Stimulated activated CD4-positive, alpha-beta T cell treated with anti-CD3 and anti-CD28 coated beads, Interleukin-4, amount 100 ng/mL, for 1 hour (primary cell): Measurements from ENCODE around the gene OLFML2B.

ENCODE experiments used
- DNase-seq: peaks from one replicate; pipeline ENCODE4 v3.0.0-alpha.2; 2020

OLFML2B gene

GRCh38 chr1:161973924-161974845 is 49.5 kb downstream of the OLFML2B start:
- no peak for DNase-seq

GRCh38 chr1:161972828-161973227 is 50.8 kb downstream of the OLFML2B start:
- no peak for DNase-seq

GRCh38 chr1:161970633-161971032 is 53.0 kb downstream of the OLFML2B start:
- no peak for DNase-seq

- DNase-seq = no peak
Observed at GRCh38 chr1:161970036-161970435, 53.6 kb downstream of the OLFML2B start.

GRCh38 chr1:161966067-161966466 is 57.6 kb downstream of the OLFML2B start:
- no peak for DNase-seq

- peak; percentile 19 for DNase-seq
Observed at GRCh38 chr1:161962091-161962887, 61.4 kb downstream of the OLFML2B start.

GRCh38 chr1:161958425-161958824 is 65.2 kb downstream of the OLFML2B start:
- no peak for DNase-seq

GRCh38 chr1:161956930-161957329 is 66.7 kb downstream of the OLFML2B start:
- DNase-seq = no peak

- DNase-seq = no peak
Observed at GRCh38 chr1:161956097-161956496, 67.6 kb downstream of the OLFML2B start.

GRCh38 chr1:161955606-161956005 is 68.1 kb downstream of the OLFML2B start:
- DNase-seq = no peak

GRCh38 chr1:161954466-161954865 is 69.2 kb downstream of the OLFML2B start:
- no peak for DNase-seq

GRCh38 chr1:161954050-161954449 is 69.6 kb downstream of the OLFML2B start:
- DNase-seq = no peak

- DNase-seq = no peak
Observed at GRCh38 chr1:161953256-161953920, 70.3 kb downstream of the OLFML2B start.

GRCh38 chr1:161952607-161953172 is 71.0 kb downstream of the OLFML2B start:
- no peak for DNase-seq

- no peak for DNase-seq
Observed at GRCh38 chr1:161951646-161952045, 72.0 kb downstream of the OLFML2B start.

- no peak for DNase-seq
Observed at GRCh38 chr1:161950377-161950776, 73.3 kb downstream of the OLFML2B start.

GRCh38 chr1:161949548-161949947 is 74.1 kb downstream of the OLFML2B start:
- no peak for DNase-seq

- no peak for DNase-seq
Observed at GRCh38 chr1:161948435-161948834, 75.2 kb downstream of the OLFML2B start.

GRCh38 chr1:161946071-161946987 is 77.3 kb downstream of the OLFML2B start:
- no peak for DNase-seq

GRCh38 chr1:161945306-161946060 is 78.2 kb downstream of the OLFML2B start:
- DNase-seq = no peak

GRCh38 chr1:161944381-161944780 is 79.3 kb downstream of the OLFML2B start:
- DNase-seq = no peak
